AG08396 (cell line): Measurements from ENCODE around the gene DCBLD1.
"Not testable (repeated sequence)": the region's sequence is repeated elsewhere in the genome, so short reads cannot be mapped to it uniquely, and the experiment has no call there.

Source experiments
- DNase-seq: peaks from one replicate; pipeline ENCODE4 v3.0.0; 2012; ENCODE audit warnings: low spot score, mixed read lengths

Gene DCBLD1

GRCh38 chr6:117482240-117483003 is at the start of gene DCBLD1:
Gene DCBLD1 (plus strand): TSS chr6:117482674. CDS start chr6:117482782, 108 bp downstream.
- peak; percentile 93 for DNase-seq

- DNase-seq, result peak; percentile 25
Measured at GRCh38 chr6:117440706-117441525, 41.6 kb upstream of the DCBLD1 start.

- DNase-seq, result no peak
Measured at GRCh38 chr6:117441824-117442264, 40.6 kb upstream of the DCBLD1 start.

- not testable (repeated sequence) for DNase-seq
Measured at GRCh38 chr6:117442313-117442712, 40.2 kb upstream of the DCBLD1 start.

GRCh38 chr6:117444600-117444999 is 37.9 kb upstream of the DCBLD1 start:
- no peak for DNase-seq

GRCh38 chr6:117446861-117447260 is 35.6 kb upstream of the DCBLD1 start:
- no peak for DNase-seq

GRCh38 chr6:117448011-117448410 is 34.5 kb upstream of the DCBLD1 start:
- no peak for DNase-seq

GRCh38 chr6:117448732-117449485 is 33.6 kb upstream of the DCBLD1 start:
- peak; percentile 60 for DNase-seq

- DNase-seq, result no peak
Measured at GRCh38 chr6:117449549-117450439, 32.7 kb upstream of the DCBLD1 start.

GRCh38 chr6:117451671-117452070 is 30.8 kb upstream of the DCBLD1 start:
- no peak for DNase-seq

- no peak for DNase-seq
Measured at GRCh38 chr6:117456250-117456649, 26.2 kb upstream of the DCBLD1 start.

GRCh38 chr6:117456998-117457397 is 25.5 kb upstream of the DCBLD1 start:
- DNase-seq, result no peak

GRCh38 chr6:117459204-117459944 is 23.1 kb upstream of the DCBLD1 start:
- DNase-seq, result no peak

- DNase-seq, result peak; percentile 46
Measured at GRCh38 chr6:117463762-117464665, 18.5 kb upstream of the DCBLD1 start.

GRCh38 chr6:117464700-117465099 is 17.8 kb upstream of the DCBLD1 start:
- no peak for DNase-seq

- no peak for DNase-seq
Measured at GRCh38 chr6:117465691-117466090, 16.8 kb upstream of the DCBLD1 start.

- DNase-seq, result no peak
Measured at GRCh38 chr6:117467876-117468275, 14.6 kb upstream of the DCBLD1 start.

GRCh38 chr6:117468527-117468926 is 13.9 kb upstream of the DCBLD1 start:
- not testable (repeated sequence) for DNase-seq

- DNase-seq, result no peak
Measured at GRCh38 chr6:117469356-117469755, 13.1 kb upstream of the DCBLD1 start.

- no peak for DNase-seq
Measured at GRCh38 chr6:117469791-117470190, 12.7 kb upstream of the DCBLD1 start.
